ENCODE data around the gene KRTAP5-10.
"Not testable (repeated sequence)": the region's sequence is repeated elsewhere in the genome, so short reads cannot be mapped to it uniquely, and the experiment has no call there.

- not testable (repeated sequence) for TF ChIP-seq ZNF26, WT1 (tag by site-specific recombination; IDR thresholded peaks at IDR 0.05)
These were observed 24.2 kb downstream of the KRTAP5-10 start for GRCh38 chr11:71589546-71589920.
